Activated B cell treated with CpG ODN at 0.5 μM for 24 hours (primary cell): ENCODE results near the gene ZNF746. TPM values are rescaled to one million over a fixed set of nuclear protein-coding genes. Genes with fewer than 3 reads are reported as not detected.

Experiments
- ATAC-seq: fragments of 200-7000 bp; cut with Tn5 transposase; one replicate; pipeline ENCODE4 v1.10.0; 2021; ENCODE audit warnings: low read depth, mild to moderate bottlenecking, moderate library complexity
- CTCF ChIA-PET: fragments of 350-600 bp; sonication (Branson Sonifier 250); formaldehyde crosslinking; loops from one replicate; lab custom pipeline; 2021; ENCODE audit warnings: antibody characterized with exemption; lab: Charles Lee
- POLR2A ChIA-PET: fragments of 350-600 bp; sonication (Branson Sonifier 250); formaldehyde crosslinking; loops from one replicate; lab custom pipeline; 2021; ENCODE audit warnings: antibody characterized with exemption; lab: Charles Lee
- DNase-seq: peaks from one replicate; pipeline ENCODE4 v3.0.0; 2022
- H3K27ac Mint-ChIP-seq: one replicate; pipeline ENCODE4 v1.8.0; 2020; ENCODE audit warnings: mixed read lengths
- H3K27me3 Mint-ChIP-seq: one replicate; pipeline ENCODE4 v1.8.0; 2021; ENCODE audit warnings: mixed read lengths
- H3K36me3 Mint-ChIP-seq: one replicate; pipeline ENCODE4 v1.8.0; 2021; ENCODE audit warnings: low read depth, mixed read lengths
- H3K4me1 Mint-ChIP-seq: one replicate; pipeline ENCODE4 v1.8.0; 2021; ENCODE audit warnings: mixed read lengths
- H3K4me3 Mint-ChIP-seq: one replicate; pipeline ENCODE4 v1.8.0; 2020; ENCODE audit warnings: mild to moderate bottlenecking, mixed read lengths
- H3K9me3 Mint-ChIP-seq: one replicate; pipeline ENCODE4 v1.8.0; 2020; ENCODE audit warnings: mixed read lengths
- CTCF ChIP-seq: fragments of 200-600 bp; IDR thresholded peaks from one replicate; pipeline ENCODE4 v1.8.0; 2022; ENCODE audit warnings: antibody characterized with exemption, mild to moderate bottlenecking
- intact Hi-C: fragments of 100-400 bp; cut with micrococcal nuclease; formaldehyde crosslinking; loops from one replicate; pipeline ENCODE4 v1.15.1; 2024
- total RNA-seq: library from RNA; stranded (reverse); gene quantifications from 2 replicates; pipeline ENCODE4 v1.2.3, GENCODE V29; 2022

ZNF746 gene
- total RNA-seq, 1 donor from 2014 or later: 28.4 TPM

- Mint-ChIP-seq H3K27me3 (peaks cover 2% of the 10 kb centered on the region), H3K4me1 (no peaks in the 10 kb centered on the region), H3K9me3 (peaks cover 24% of the 10 kb centered on the region), H3K4me3 (no peak overlapping the region), H3K36me3 (peaks cover 5% of the 10 kb centered on the region), H3K27ac (no peak overlapping the region)
- DNase-seq (no peak), ATAC-seq (no peak)
- no peak for TF ChIP-seq CTCF
- ChIA-PET POLR2A (no interaction called here), CTCF (no interaction called here)
- intact Hi-C loops: no loop called here
Observed at GRCh38 chr7:149529136-149529718, 31.6 kb upstream of the ZNF746 start.

GRCh38 chr7:149527414-149527813, 29.8 kb upstream of the ZNF746 start:
- ChIA-PET POLR2A (no interaction called here), CTCF (no interaction called here)
- TF ChIP-seq CTCF: no peak
- no peak for ATAC-seq
- no peak overlapping the region for H3K27ac Mint-ChIP-seq
- no peaks in the 10 kb centered on the region for H3K4me1 Mint-ChIP-seq
- peaks cover 5% of the 10 kb centered on the region for H3K36me3 Mint-ChIP-seq
- no peak for DNase-seq
- peaks cover 22% of the 10 kb centered on the region for H3K9me3 Mint-ChIP-seq
- no peak overlapping the region for H3K4me3 Mint-ChIP-seq
- peaks cover 2% of the 10 kb centered on the region for H3K27me3 Mint-ChIP-seq
- intact Hi-C loops: no loop called here

- Mint-ChIP-seq H3K4me1 (no peaks in the 10 kb centered on the region), H3K4me3 (no peak overlapping the region), H3K27ac (no peak overlapping the region), H3K27me3 (peaks cover 2% of the 10 kb centered on the region), H3K36me3 (peaks cover 3% of the 10 kb centered on the region), H3K9me3 (peaks cover 20% of the 10 kb centered on the region)
- ATAC-seq (no peak), DNase-seq (no peak)
- CTCF ChIA-PET: no interaction called here
- intact Hi-C loops: no loop called here
- POLR2A ChIA-PET: no interaction called here
- TF ChIP-seq CTCF: no peak
Observed at GRCh38 chr7:149525280-149525679, 27.7 kb upstream of the ZNF746 start.

GRCh38 chr7:149524394-149524793, 26.8 kb upstream of the ZNF746 start:
- CTCF ChIA-PET: no interaction called here
- TF ChIP-seq CTCF: no peak
- Mint-ChIP-seq H3K36me3 (peaks cover 3% of the 10 kb centered on the region), H3K27ac (no peak overlapping the region), H3K4me1 (no peaks in the 10 kb centered on the region), H3K27me3 (peaks cover 2% of the 10 kb centered on the region), H3K9me3 (peaks cover 22% of the 10 kb centered on the region), H3K4me3 (no peak overlapping the region)
- intact Hi-C loops: no loop called here
- DNase-seq (no peak), ATAC-seq (no peak)
- POLR2A ChIA-PET: no interaction called here

GRCh38 chr7:149510248-149510647, 12.6 kb upstream of the ZNF746 start:
- intact Hi-C loops: no loop called here
- Mint-ChIP-seq H3K27me3 (no peaks in the 10 kb centered on the region), H3K9me3 (peaks cover 50% of the 10 kb centered on the region), H3K4me1 (no peaks in the 10 kb centered on the region), H3K36me3 (no peaks in the 10 kb centered on the region), H3K27ac (no peak overlapping the region), H3K4me3 (no peak overlapping the region)
- no peak for TF ChIP-seq CTCF
- POLR2A ChIA-PET: no interaction called here
- ATAC-seq: no peak
- DNase-seq: no peak
- CTCF ChIA-PET: no interaction called here
